H9 (cell line): ENCODE data around the gene APOH. TPM values are rescaled to one million over a fixed set of nuclear protein-coding genes. Genes with fewer than 3 reads are reported as not detected.

Experiments
- DNase-seq: peaks from one replicate; pipeline ENCODE4 v3.0.0-alpha.2; 2017
- H2AFZ ChIP-seq: one replicate; pipeline ENCODE4 v1.6.1; 2013; ENCODE audit warnings: mild to moderate bottlenecking, low read length, control low read depth, moderate library complexity
- H2AK5ac ChIP-seq: 2 replicates; pipeline ENCODE4 v1.6.1; 2013; ENCODE audit warnings: low read length, control low read depth, mixed read lengths; ENCODE audit not compliant: insufficient read length
- H2BK120ac ChIP-seq: one replicate; pipeline ENCODE4 v1.6.1; 2013; ENCODE audit warnings: low read depth, mild to moderate bottlenecking, low read length, control low read depth, inconsistent platforms; ENCODE audit not compliant: poor library complexity, severe bottlenecking
- H2BK12ac ChIP-seq: 2 replicates; pipeline ENCODE4 v1.6.1; 2013; ENCODE audit warnings: low read length, control low read depth, mixed read lengths, low read depth; ENCODE audit not compliant: insufficient read length
- H2BK15ac ChIP-seq: 2 replicates; pipeline ENCODE4 v1.6.1; 2013; ENCODE audit warnings: low read depth, low read length, control low read depth
- H2BK20ac ChIP-seq: one replicate; pipeline ENCODE4 v1.6.1; 2013; ENCODE audit warnings: low read depth, mild to moderate bottlenecking, low read length, control low read depth, inconsistent platforms; ENCODE audit not compliant: poor library complexity, severe bottlenecking
- H2BK5ac ChIP-seq: 2 replicates; pipeline ENCODE4 v1.6.1; 2013; ENCODE audit warnings: low read length, control low read depth, mixed read lengths; ENCODE audit not compliant: insufficient read length
- H3K14ac ChIP-seq: 2 replicates; pipeline ENCODE4 v1.6.1; 2013; ENCODE audit warnings: low read length, control low read depth; ENCODE audit not compliant: insufficient read depth
- H3K18ac ChIP-seq: 2 replicates; pipeline ENCODE4 v1.6.1; 2013; ENCODE audit warnings: low read depth, mild to moderate bottlenecking, mixed read lengths, low read length, control low read depth; ENCODE audit not compliant: insufficient read length
- H3K23ac ChIP-seq: 2 replicates; pipeline ENCODE4 v1.6.1; 2013; ENCODE audit warnings: low read length, control low read depth, mixed read lengths, low read depth; ENCODE audit not compliant: insufficient read length
- H3K23me2 ChIP-seq: 2 replicates; pipeline ENCODE4 v1.6.1; 2013; ENCODE audit warnings: low read depth, mild to moderate bottlenecking, mixed read lengths, low read length, control low read depth; ENCODE audit not compliant: insufficient read length, poor library complexity, severe bottlenecking
- H3K27ac ChIP-seq: 2 replicates; pipeline ENCODE4 v1.5.1; 2013; ENCODE audit warnings: low read length, control low read depth, mixed read lengths, low read depth; ENCODE audit not compliant: insufficient read length
- H3K27me3 ChIP-seq: 2 replicates; pipeline ENCODE4 v1.6.1; 2013; ENCODE audit warnings: low read length, control low read depth, inconsistent platforms; ENCODE audit not compliant: insufficient read depth
- H3K4ac ChIP-seq: 2 replicates; pipeline ENCODE4 v1.6.1; 2013; ENCODE audit warnings: low read depth, mild to moderate bottlenecking, control low read depth, inconsistent platforms, low read length, moderate library complexity
- H3K4me1 ChIP-seq: 2 replicates; pipeline ENCODE4 v1.6.1; 2013; ENCODE audit warnings: low read length, control low read depth, inconsistent platforms; ENCODE audit not compliant: insufficient read depth
- H3K4me2 ChIP-seq: 2 replicates; pipeline ENCODE4 v1.6.1; 2013; ENCODE audit warnings: low read length, control low read depth, mixed read lengths; ENCODE audit not compliant: insufficient read length, insufficient read depth
- H3K56ac ChIP-seq: 2 replicates; pipeline ENCODE4 v1.6.1; 2013; ENCODE audit warnings: low read depth, mild to moderate bottlenecking, mixed read lengths, low read length, control low read depth; ENCODE audit not compliant: insufficient read length
- H3K79me1 ChIP-seq: 2 replicates; pipeline ENCODE4 v1.6.1; 2013; ENCODE audit warnings: low read depth, mild to moderate bottlenecking, moderate library complexity, low read length, control low read depth, inconsistent platforms; ENCODE audit not compliant: insufficient read depth, poor library complexity, severe bottlenecking
- H3K79me2 ChIP-seq: 2 replicates; pipeline ENCODE4 v1.6.1; 2013; ENCODE audit warnings: low read length, control low read depth, inconsistent platforms; ENCODE audit not compliant: insufficient read depth
- H3K9ac ChIP-seq: 2 replicates; pipeline ENCODE4 v1.6.1; 2013; ENCODE audit warnings: low read length, control low read depth, mixed read lengths; ENCODE audit not compliant: insufficient read length; ENCODE audit errors: extremely low read depth
- H3K9me3 ChIP-seq: one replicate; pipeline ENCODE4 v1.6.1; 2013; ENCODE audit warnings: low read depth, low read length, inconsistent platforms; ENCODE audit not compliant: control insufficient read depth
- H3T11ph ChIP-seq: one replicate; pipeline ENCODE4 v1.6.1; 2013; ENCODE audit warnings: mild to moderate bottlenecking, low read length, control low read depth, inconsistent platforms
- H4K20me1 ChIP-seq: one replicate; pipeline ENCODE4 v1.6.1; 2013; ENCODE audit not compliant: control insufficient read depth, insufficient read length, insufficient read depth
- H4K5ac ChIP-seq: 2 replicates; pipeline ENCODE4 v1.6.1; 2013; ENCODE audit warnings: low read depth, mild to moderate bottlenecking, mixed read lengths, low read length, control low read depth; ENCODE audit not compliant: insufficient read length
- H4K8ac ChIP-seq: replicated peaks from 2 replicates; pipeline ENCODE4 v1.6.1; 2013; ENCODE audit warnings: low read length, control low read depth, mixed read lengths, low read depth; ENCODE audit not compliant: insufficient read length
- H4K91ac ChIP-seq: 2 replicates; pipeline ENCODE4 v1.6.1; 2013; ENCODE audit warnings: low read depth, mild to moderate bottlenecking, moderate library complexity, mixed read lengths, low read length, control low read depth; ENCODE audit not compliant: insufficient read length
- H3K27ac Mint-ChIP-seq, 3 experiments: 2 replicates in 2 of 3; 3 replicates in 1 of 3; pipeline ENCODE4 v1.8.0; 2020 to 2021; ENCODE audit warnings: mixed read lengths in 3 of 3, mild to moderate bottlenecking in 1 of 3, moderate library complexity in 1 of 3
- H3K27me3 Mint-ChIP-seq: 2 replicates; pipeline ENCODE4 v1.8.0; 2021; ENCODE audit warnings: low read depth, mild to moderate bottlenecking, moderate library complexity, mixed read lengths
- H3K36me3 Mint-ChIP-seq, 3 experiments: 2 replicates in 2 of 3; 3 replicates in 1 of 3; pipeline ENCODE4 v1.8.0; 2020 to 2021; ENCODE audit warnings: low read depth in 3 of 3, mixed read lengths in 3 of 3; ENCODE audit not compliant: insufficient read depth in 1 of 3
- H3K4me1 Mint-ChIP-seq, 2 experiments: 2 replicates each; pipeline ENCODE4 v1.8.0; 2020; ENCODE audit warnings: mixed read lengths in 2 of 2
- H3K4me3 Mint-ChIP-seq, 2 experiments: 2 replicates in 1 of 2; 3 replicates in 1 of 2; pipeline ENCODE4 v1.8.0; 2020 to 2021; ENCODE audit warnings: mild to moderate bottlenecking in 2 of 2, mixed read lengths in 2 of 2, moderate library complexity in 1 of 2
- H3K9me3 Mint-ChIP-seq, 2 experiments: 2 replicates in 1 of 2; 3 replicates in 1 of 2; pipeline ENCODE4 v1.8.0; 2020; ENCODE audit warnings: mild to moderate bottlenecking in 2 of 2, mixed read lengths in 2 of 2, moderate library complexity in 1 of 2
- WGBS: extraction: QIAGEN DNeasy Blood & Tissue Kit; methylation state at CpG from one replicate; pipeline ENCODE4 v1.1.7; 2013; ENCODE audit warnings: missing lambda C conversion rate, low lambda C conversion rate, mixed read lengths; ENCODE audit not compliant: insufficient read length; ENCODE audit errors: extremely low coverage; 5-methylcytosine and 5-hydroxymethylcytosine counted together
- total RNA-seq: library from RNA; stranded (reverse); gene quantifications from 2 replicates; pipeline ENCODE4 v1.2.1, GENCODE V29; 2021
- TF ChIP-seq, protein P1 (sequence below): fragments of 200-600 bp; sonication (generic); conservative IDR thresholded peaks from 3 replicates; pipeline ENCODE4 v1.8.0; 2021; ENCODE audit warnings: antibody characterized with exemption, mild to moderate bottlenecking

Gene APOH
- total RNA-seq, 1 experiment from 2014 or later, result not detected

DNA sequence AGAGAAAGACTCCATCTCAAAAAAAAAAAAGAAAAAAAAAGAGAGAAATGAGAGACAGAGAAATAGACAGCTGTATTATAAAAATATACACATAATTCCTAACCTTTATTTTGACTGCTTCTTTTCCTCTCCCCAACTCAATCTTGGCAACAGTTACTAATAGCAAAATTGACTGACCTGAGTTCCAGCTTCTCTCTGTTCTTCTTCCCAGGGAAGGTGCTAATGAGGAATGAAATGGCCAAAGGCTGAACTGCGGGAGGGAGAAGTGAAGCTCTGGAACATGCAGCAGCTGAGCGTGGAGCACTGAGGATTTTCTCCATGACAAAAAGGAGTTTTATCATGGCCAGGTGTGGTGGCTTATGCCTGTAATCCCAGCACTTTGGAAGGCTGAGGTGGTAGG, 48.0 kb upstream of the APOH start:
- no peak overlapping the region for H3K4me3 Mint-ChIP-seq
- no peak overlapping the region for H2BK120ac ChIP-seq
- H3K36me3 Mint-ChIP-seq, result no peaks in the 10 kb centered on the region
- H2BK20ac ChIP-seq, result no peak overlapping the region
- H2AFZ ChIP-seq, result no peak overlapping the region
- no peaks in the 10 kb centered on the region for H3K4me1 ChIP-seq
- H3K27ac ChIP-seq, result no peak overlapping the region
- no peaks in the 10 kb centered on the region for H3K27me3 ChIP-seq
- no peak overlapping the region for H2BK15ac ChIP-seq
- no peaks in the 10 kb centered on the region for H3K23me2 ChIP-seq
- H3K9ac ChIP-seq, result no peak overlapping the region
- TF ChIP-seq, protein P1, sequence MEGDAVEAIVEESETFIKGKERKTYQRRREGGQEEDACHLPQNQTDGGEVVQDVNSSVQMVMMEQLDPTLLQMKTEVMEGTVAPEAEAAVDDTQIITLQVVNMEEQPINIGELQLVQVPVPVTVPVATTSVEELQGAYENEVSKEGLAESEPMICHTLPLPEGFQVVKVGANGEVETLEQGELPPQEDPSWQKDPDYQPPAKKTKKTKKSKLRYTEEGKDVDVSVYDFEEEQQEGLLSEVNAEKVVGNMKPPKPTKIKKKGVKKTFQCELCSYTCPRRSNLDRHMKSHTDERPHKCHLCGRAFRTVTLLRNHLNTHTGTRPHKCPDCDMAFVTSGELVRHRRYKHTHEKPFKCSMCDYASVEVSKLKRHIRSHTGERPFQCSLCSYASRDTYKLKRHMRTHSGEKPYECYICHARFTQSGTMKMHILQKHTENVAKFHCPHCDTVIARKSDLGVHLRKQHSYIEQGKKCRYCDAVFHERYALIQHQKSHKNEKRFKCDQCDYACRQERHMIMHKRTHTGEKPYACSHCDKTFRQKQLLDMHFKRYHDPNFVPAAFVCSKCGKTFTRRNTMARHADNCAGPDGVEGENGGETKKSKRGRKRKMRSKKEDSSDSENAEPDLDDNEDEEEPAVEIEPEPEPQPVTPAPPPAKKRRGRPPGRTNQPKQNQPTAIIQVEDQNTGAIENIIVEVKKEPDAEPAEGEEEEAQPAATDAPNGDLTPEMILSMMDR, result no peak
- H3K9me3 Mint-ChIP-seq, result no peaks in the 10 kb centered on the region
- no peaks in the 10 kb centered on the region for H4K20me1 ChIP-seq
- no peak overlapping the region for H2BK5ac ChIP-seq
- H3K79me1 ChIP-seq, result no peaks in the 10 kb centered on the region
- no peak overlapping the region for H3K27ac Mint-ChIP-seq
- no CpG with 5 or more reads among the region's 2 CpGs for WGBS
- H4K91ac ChIP-seq, result no peak overlapping the region
- no peaks in the 10 kb centered on the region for H3K4me1 Mint-ChIP-seq
- no peak overlapping the region for H4K5ac ChIP-seq
- H4K8ac ChIP-seq, result no peak overlapping the region
- no peak overlapping the region for H3K56ac ChIP-seq
- H3K23ac ChIP-seq, result no peak overlapping the region
- H3K27me3 Mint-ChIP-seq, result no peaks in the 10 kb centered on the region
- DNase-seq, result no peak
- no peaks in the 10 kb centered on the region for H3K9me3 ChIP-seq
- H2BK12ac ChIP-seq, result no peak overlapping the region
- no peak overlapping the region for H3K18ac ChIP-seq
- no peak overlapping the region for H3K4ac ChIP-seq
- H3K4me2 ChIP-seq, result no peak overlapping the region
- no peak overlapping the region for H3T11ph ChIP-seq
- H3K14ac ChIP-seq, result no peak overlapping the region
- no peak overlapping the region for H2AK5ac ChIP-seq
- H3K79me2 ChIP-seq, result no peaks in the 10 kb centered on the region
